Loucy (cell line): ENCODE measurements around the gene ERICH6.

Experiments used
- H2AFZ ChIP-seq: fragments of 200-600 bp; sonication (generic); 2 replicates; pipeline ENCODE4 v1.6.0; 2016; ENCODE audit warnings: antibody characterized with exemption, mild to moderate bottlenecking, low read length, moderate library complexity
- H3F3A ChIP-seq: fragments of 200-600 bp; 2 replicates; pipeline ENCODE4 v1.6.0; 2016; ENCODE audit warnings: antibody characterized with exemption, low read depth, mild to moderate bottlenecking
- H3K27me3 ChIP-seq: fragments of 200-600 bp; sonication (generic); 2 replicates; pipeline ENCODE4 v1.6.1; 2014; ENCODE audit warnings: low read length, mild to moderate bottlenecking; ENCODE audit not compliant: insufficient read depth, poor library complexity, severe bottlenecking
- H3K36me3 ChIP-seq: fragments of 200-600 bp; sonication (generic); 2 replicates; pipeline ENCODE4 v1.6.1; 2016; ENCODE audit warnings: low read length; ENCODE audit not compliant: insufficient read depth
- H3K4me1 ChIP-seq: fragments of 200-600 bp; sonication (generic); 2 replicates; pipeline ENCODE4 v1.5.1; 2014; ENCODE audit warnings: low read length, mild to moderate bottlenecking; ENCODE audit not compliant: insufficient read depth, poor library complexity, severe bottlenecking
- H3K4me2 ChIP-seq: fragments of 200-600 bp; sonication (generic); 2 replicates; pipeline ENCODE4 v1.6.0; 2014; ENCODE audit warnings: antibody characterized with exemption, low read length, low read depth, mild to moderate bottlenecking; ENCODE audit not compliant: poor library complexity, severe bottlenecking
- H3K4me3 ChIP-seq: fragments of 200-600 bp; sonication (generic); 2 replicates; pipeline ENCODE4 v1.5.1; 2014; ENCODE audit warnings: low read length, mild to moderate bottlenecking, mixed read lengths; ENCODE audit not compliant: poor library complexity, severe bottlenecking
- H3K79me2 ChIP-seq: fragments of 200-600 bp; sonication (generic); 2 replicates; pipeline ENCODE4 v1.6.1; 2014; ENCODE audit warnings: low read length; ENCODE audit not compliant: insufficient read depth
- H3K9ac ChIP-seq: fragments of 200-600 bp; sonication (generic); 2 replicates; pipeline ENCODE4 v1.6.0; 2014; ENCODE audit warnings: mild to moderate bottlenecking, low read depth, low read length, moderate library complexity; ENCODE audit not compliant: poor library complexity, severe bottlenecking
- H3K9me2 ChIP-seq: fragments of 200-600 bp; sonication (generic); replicated peaks from 2 replicates; pipeline ENCODE4 v1.6.1; 2016; ENCODE audit warnings: low read depth, low read length, mixed read lengths
- H3K9me3 ChIP-seq: fragments of 200-600 bp; sonication (generic); 2 replicates; pipeline ENCODE4 v1.6.1; 2014; ENCODE audit warnings: mild to moderate bottlenecking, antibody characterized with exemption, low read length, low read depth; ENCODE audit not compliant: insufficient read depth
- H4K20me1 ChIP-seq: fragments of 200-600 bp; sonication (generic); 2 replicates; pipeline ENCODE4 v1.6.0; 2014; ENCODE audit warnings: antibody characterized with exemption, low read length, mild to moderate bottlenecking; ENCODE audit not compliant: insufficient read depth, poor library complexity, severe bottlenecking
- CTCF ChIP-seq: fragments of 200-600 bp; sonication (generic); conservative IDR thresholded peaks from 2 replicates; pipeline ENCODE4 v1.5.1; 2014; ENCODE audit warnings: mild to moderate bottlenecking, antibody characterized with exemption, low read length
- EZH2phosphoT487 ChIP-seq: fragments of 200-600 bp; IDR thresholded peaks from 2 replicates; pipeline ENCODE4 v1.6.1; 2018; ENCODE audit warnings: antibody characterized with exemption, mild to moderate bottlenecking, moderate library complexity, borderline replicate concordance

ERICH6 gene

GRCh38 chr3:150727653-150728502, 24.2 kb upstream of the ERICH6 start:
- H3K36me3 ChIP-seq = no peaks in the 10 kb centered on the region
- H2AFZ ChIP-seq = no peak overlapping the region
- H3K4me1 ChIP-seq = no peaks in the 10 kb centered on the region
- no peaks in the 10 kb centered on the region for H3K9me3 ChIP-seq
- no peak overlapping the region for H3K9ac ChIP-seq
- no peak overlapping the region for H3K4me2 ChIP-seq
- no peak for TF ChIP-seq EZH2phosphoT487
- no peak for TF ChIP-seq CTCF
- no peaks in the 10 kb centered on the region for H3K79me2 ChIP-seq
- H3K4me3 ChIP-seq = no peak overlapping the region
- H3F3A ChIP-seq = no peaks in the 10 kb centered on the region
- no peaks in the 10 kb centered on the region for H3K9me2 ChIP-seq
- H3K27me3 ChIP-seq = no peaks in the 10 kb centered on the region
- H4K20me1 ChIP-seq = no peaks in the 10 kb centered on the region

GRCh38 chr3:150725548-150725947, 21.8 kb upstream of the ERICH6 start:
- H2AFZ ChIP-seq = no peak overlapping the region
- H3K79me2 ChIP-seq = no peaks in the 10 kb centered on the region
- no peak overlapping the region for H3K4me2 ChIP-seq
- no peaks in the 10 kb centered on the region for H3K4me1 ChIP-seq
- no peaks in the 10 kb centered on the region for H3K9me2 ChIP-seq
- H3K9me3 ChIP-seq = no peaks in the 10 kb centered on the region
- no peaks in the 10 kb centered on the region for H3F3A ChIP-seq
- H4K20me1 ChIP-seq = no peaks in the 10 kb centered on the region
- no peak overlapping the region for H3K4me3 ChIP-seq
- H3K27me3 ChIP-seq = no peaks in the 10 kb centered on the region
- no peak overlapping the region for H3K9ac ChIP-seq
- no peak for TF ChIP-seq CTCF
- no peak for TF ChIP-seq EZH2phosphoT487
- no peaks in the 10 kb centered on the region for H3K36me3 ChIP-seq

GRCh38 chr3:150723946-150724345, 20.2 kb upstream of the ERICH6 start:
- Histone ChIP-seq H3K4me2 (no peak overlapping the region), H3K36me3 (no peaks in the 10 kb centered on the region), H3F3A (no peaks in the 10 kb centered on the region), H3K27me3 (no peaks in the 10 kb centered on the region), H4K20me1 (no peaks in the 10 kb centered on the region), H3K9me2 (no peaks in the 10 kb centered on the region), H3K9me3 (no peaks in the 10 kb centered on the region), H2AFZ (no peak overlapping the region), H3K79me2 (no peaks in the 10 kb centered on the region), H3K4me1 (no peaks in the 10 kb centered on the region), H3K4me3 (no peak overlapping the region), H3K9ac (no peak overlapping the region)
- TF ChIP-seq EZH2phosphoT487 (no peak), CTCF (no peak)
